H9 (cell line): Measurements from ENCODE around the gene SYNE2. TPM values are rescaled to one million over a fixed set of nuclear protein-coding genes. Genes with fewer than 3 reads are reported as not detected.

Source experiments
- DNase-seq: peaks from one replicate; pipeline ENCODE4 v3.0.0-alpha.2; 2017
- H2AFZ ChIP-seq: one replicate; pipeline ENCODE4 v1.6.1; 2013; ENCODE audit warnings: mild to moderate bottlenecking, low read length, control low read depth, moderate library complexity
- H2AK5ac ChIP-seq: 2 replicates; pipeline ENCODE4 v1.6.1; 2013; ENCODE audit warnings: low read length, control low read depth, mixed read lengths; ENCODE audit not compliant: insufficient read length
- H2BK120ac ChIP-seq: one replicate; pipeline ENCODE4 v1.6.1; 2013; ENCODE audit warnings: low read depth, mild to moderate bottlenecking, low read length, control low read depth, inconsistent platforms; ENCODE audit not compliant: poor library complexity, severe bottlenecking
- H2BK12ac ChIP-seq: 2 replicates; pipeline ENCODE4 v1.6.1; 2013; ENCODE audit warnings: low read length, control low read depth, mixed read lengths, low read depth; ENCODE audit not compliant: insufficient read length
- H2BK15ac ChIP-seq: 2 replicates; pipeline ENCODE4 v1.6.1; 2013; ENCODE audit warnings: low read depth, low read length, control low read depth
- H2BK20ac ChIP-seq: one replicate; pipeline ENCODE4 v1.6.1; 2013; ENCODE audit warnings: low read depth, mild to moderate bottlenecking, low read length, control low read depth, inconsistent platforms; ENCODE audit not compliant: poor library complexity, severe bottlenecking
- H2BK5ac ChIP-seq: 2 replicates; pipeline ENCODE4 v1.6.1; 2013; ENCODE audit warnings: low read length, control low read depth, mixed read lengths; ENCODE audit not compliant: insufficient read length
- H3K14ac ChIP-seq: 2 replicates; pipeline ENCODE4 v1.6.1; 2013; ENCODE audit warnings: low read length, control low read depth; ENCODE audit not compliant: insufficient read depth
- H3K18ac ChIP-seq: 2 replicates; pipeline ENCODE4 v1.6.1; 2013; ENCODE audit warnings: low read depth, mild to moderate bottlenecking, mixed read lengths, low read length, control low read depth; ENCODE audit not compliant: insufficient read length
- H3K23ac ChIP-seq: 2 replicates; pipeline ENCODE4 v1.6.1; 2013; ENCODE audit warnings: low read length, control low read depth, mixed read lengths, low read depth; ENCODE audit not compliant: insufficient read length
- H3K23me2 ChIP-seq: 2 replicates; pipeline ENCODE4 v1.6.1; 2013; ENCODE audit warnings: low read depth, mild to moderate bottlenecking, mixed read lengths, low read length, control low read depth; ENCODE audit not compliant: insufficient read length, poor library complexity, severe bottlenecking
- H3K27ac ChIP-seq: 2 replicates; pipeline ENCODE4 v1.5.1; 2013; ENCODE audit warnings: low read length, control low read depth, mixed read lengths, low read depth; ENCODE audit not compliant: insufficient read length
- H3K27me3 ChIP-seq: 2 replicates; pipeline ENCODE4 v1.6.1; 2013; ENCODE audit warnings: low read length, control low read depth, inconsistent platforms; ENCODE audit not compliant: insufficient read depth
- H3K4ac ChIP-seq: 2 replicates; pipeline ENCODE4 v1.6.1; 2013; ENCODE audit warnings: low read depth, mild to moderate bottlenecking, control low read depth, inconsistent platforms, low read length, moderate library complexity
- H3K4me1 ChIP-seq: 2 replicates; pipeline ENCODE4 v1.6.1; 2013; ENCODE audit warnings: low read length, control low read depth, inconsistent platforms; ENCODE audit not compliant: insufficient read depth
- H3K4me2 ChIP-seq: 2 replicates; pipeline ENCODE4 v1.6.1; 2013; ENCODE audit warnings: low read length, control low read depth, mixed read lengths; ENCODE audit not compliant: insufficient read length, insufficient read depth
- H3K56ac ChIP-seq: 2 replicates; pipeline ENCODE4 v1.6.1; 2013; ENCODE audit warnings: low read depth, mild to moderate bottlenecking, mixed read lengths, low read length, control low read depth; ENCODE audit not compliant: insufficient read length
- H3K79me1 ChIP-seq: 2 replicates; pipeline ENCODE4 v1.6.1; 2013; ENCODE audit warnings: low read depth, mild to moderate bottlenecking, moderate library complexity, low read length, control low read depth, inconsistent platforms; ENCODE audit not compliant: insufficient read depth, poor library complexity, severe bottlenecking
- H3K79me2 ChIP-seq: 2 replicates; pipeline ENCODE4 v1.6.1; 2013; ENCODE audit warnings: low read length, control low read depth, inconsistent platforms; ENCODE audit not compliant: insufficient read depth
- H3K9ac ChIP-seq: 2 replicates; pipeline ENCODE4 v1.6.1; 2013; ENCODE audit warnings: low read length, control low read depth, mixed read lengths; ENCODE audit not compliant: insufficient read length; ENCODE audit errors: extremely low read depth
- H3K9me3 ChIP-seq: one replicate; pipeline ENCODE4 v1.6.1; 2013; ENCODE audit warnings: low read depth, low read length, inconsistent platforms; ENCODE audit not compliant: control insufficient read depth
- H3T11ph ChIP-seq: one replicate; pipeline ENCODE4 v1.6.1; 2013; ENCODE audit warnings: mild to moderate bottlenecking, low read length, control low read depth, inconsistent platforms
- H4K20me1 ChIP-seq: one replicate; pipeline ENCODE4 v1.6.1; 2013; ENCODE audit not compliant: control insufficient read depth, insufficient read length, insufficient read depth
- H4K5ac ChIP-seq: 2 replicates; pipeline ENCODE4 v1.6.1; 2013; ENCODE audit warnings: low read depth, mild to moderate bottlenecking, mixed read lengths, low read length, control low read depth; ENCODE audit not compliant: insufficient read length
- H4K8ac ChIP-seq: replicated peaks from 2 replicates; pipeline ENCODE4 v1.6.1; 2013; ENCODE audit warnings: low read length, control low read depth, mixed read lengths, low read depth; ENCODE audit not compliant: insufficient read length
- H4K91ac ChIP-seq: 2 replicates; pipeline ENCODE4 v1.6.1; 2013; ENCODE audit warnings: low read depth, mild to moderate bottlenecking, moderate library complexity, mixed read lengths, low read length, control low read depth; ENCODE audit not compliant: insufficient read length
- H3K27ac Mint-ChIP-seq, 3 experiments: 2 replicates in 2 of 3; 3 replicates in 1 of 3; pipeline ENCODE4 v1.8.0; 2020 to 2021; ENCODE audit warnings: mixed read lengths in 3 of 3, mild to moderate bottlenecking in 1 of 3, moderate library complexity in 1 of 3
- H3K27me3 Mint-ChIP-seq: 2 replicates; pipeline ENCODE4 v1.8.0; 2021; ENCODE audit warnings: low read depth, mild to moderate bottlenecking, moderate library complexity, mixed read lengths
- H3K36me3 Mint-ChIP-seq, 3 experiments: 2 replicates in 2 of 3; 3 replicates in 1 of 3; pipeline ENCODE4 v1.8.0; 2020 to 2021; ENCODE audit warnings: low read depth in 3 of 3, mixed read lengths in 3 of 3; ENCODE audit not compliant: insufficient read depth in 1 of 3
- H3K4me1 Mint-ChIP-seq, 2 experiments: 2 replicates each; pipeline ENCODE4 v1.8.0; 2020; ENCODE audit warnings: mixed read lengths in 2 of 2
- H3K4me3 Mint-ChIP-seq, 2 experiments: 2 replicates in 1 of 2; 3 replicates in 1 of 2; pipeline ENCODE4 v1.8.0; 2020 to 2021; ENCODE audit warnings: mild to moderate bottlenecking in 2 of 2, mixed read lengths in 2 of 2, moderate library complexity in 1 of 2
- H3K9me3 Mint-ChIP-seq, 2 experiments: 2 replicates in 1 of 2; 3 replicates in 1 of 2; pipeline ENCODE4 v1.8.0; 2020; ENCODE audit warnings: mild to moderate bottlenecking in 2 of 2, mixed read lengths in 2 of 2, moderate library complexity in 1 of 2
- CTCF ChIP-seq: fragments of 200-600 bp; sonication (generic); conservative IDR thresholded peaks from 3 replicates; pipeline ENCODE4 v1.8.0; 2021; ENCODE audit warnings: antibody characterized with exemption, mild to moderate bottlenecking
- total RNA-seq: library from RNA; stranded (reverse); gene quantifications from 2 replicates; pipeline ENCODE4 v1.2.1, GENCODE V29; 2021

The SYNE2 gene
- total RNA-seq, 1 experiment from 2014 or later, result 43.3 TPM

GRCh38 chr14:63956326-63956725, 103.5 kb downstream of the SYNE2 start:
- H3K27me3 Mint-ChIP-seq, result no peaks in the 10 kb centered on the region
- no peak overlapping the region for H3K14ac ChIP-seq
- H3K4me3 Mint-ChIP-seq, result no peak overlapping the region
- H3K9me3 Mint-ChIP-seq, result no peaks in the 10 kb centered on the region
- no peak overlapping the region for H3K56ac ChIP-seq
- no peaks in the 10 kb centered on the region for H3K79me2 ChIP-seq
- H3K18ac ChIP-seq, result no peak overlapping the region
- H4K20me1 ChIP-seq, result no peaks in the 10 kb centered on the region
- no peak overlapping the region for H3T11ph ChIP-seq
- no peak overlapping the region for H3K27ac ChIP-seq
- no peak overlapping the region for H3K9ac ChIP-seq
- H3K27me3 ChIP-seq, result no peaks in the 10 kb centered on the region
- peaks cover 2 to 9% (median 6%) of the 10 kb centered on the region in 3 experiments; a peak in 5 of 7 replicates for H3K36me3 Mint-ChIP-seq
- H3K27ac Mint-ChIP-seq, result no peak overlapping the region
- no peaks in the 10 kb centered on the region for H3K23me2 ChIP-seq
- no peak overlapping the region for H2BK5ac ChIP-seq
- peaks cover 34% of the 10 kb centered on the region in 2 experiments for H3K4me1 Mint-ChIP-seq
- no peak overlapping the region for H2BK20ac ChIP-seq
- no peak overlapping the region for H2BK12ac ChIP-seq
- no peak for DNase-seq
- no peak overlapping the region for H3K23ac ChIP-seq
- no peak for TF ChIP-seq CTCF
- H4K8ac ChIP-seq, result no peak overlapping the region
- no peaks in the 10 kb centered on the region for H3K79me1 ChIP-seq
- no peak overlapping the region for H4K5ac ChIP-seq
- H2BK120ac ChIP-seq, result no peak overlapping the region
- H3K4me1 ChIP-seq, result no peaks in the 10 kb centered on the region; the same call in 1 of the 2 replicates
- no peak overlapping the region for H3K4ac ChIP-seq
- no peak overlapping the region for H2AK5ac ChIP-seq
- H3K9me3 ChIP-seq, result no peaks in the 10 kb centered on the region
- H4K91ac ChIP-seq, result no peak overlapping the region
- H2BK15ac ChIP-seq, result no peak overlapping the region
- H2AFZ ChIP-seq, result no peak overlapping the region
- H3K4me2 ChIP-seq, result no peak overlapping the region
